ENCODE results near the gene LONRF2.

GRCh38 chr2:100237163-100237562, 85.1 kb downstream of the LONRF2 start:
- TF ChIP-seq POLR2A (IDR thresholded peaks at IDR 0.05) (no peak), CTCF (IDR thresholded peaks at IDR 0.05) (no peak), EP300 (IDR thresholded peaks at IDR 0.05) (no peak)
